WTC11 (cell line): ENCODE measurements around the gene CNPY1. TPM values are rescaled to one million over a fixed set of nuclear protein-coding genes. Genes with fewer than 3 reads are reported as not detected.

Experiments used
- ATAC-seq: fragments of 200-7000 bp; cut with Tn5 transposase; 2 replicates; pipeline ENCODE4 v1.10.0; 2021; ENCODE audit warnings: mild to moderate bottlenecking, moderate library complexity
- CTCF ChIA-PET: fragments of 300-600 bp; sonication (Branson Sonifier 250); formaldehyde crosslinking; loops from one replicate; lab custom pipeline; 2021; ENCODE audit warnings: antibody characterized with exemption; lab: Charles Lee
- POLR2A ChIA-PET: fragments of 350-600 bp; sonication (Branson Sonifier 250); formaldehyde crosslinking; loops from one replicate; lab custom pipeline; 2021; ENCODE audit warnings: antibody characterized with exemption; lab: Charles Lee
- DNase-seq: peaks from one replicate; pipeline ENCODE4 v3.0.0; 2021; ENCODE audit warnings: low spot score
- H3K27ac Mint-ChIP-seq: 2 replicates; pipeline ENCODE4 v1.8.0; 2021; ENCODE audit warnings: mixed read lengths
- H3K27me3 Mint-ChIP-seq: 2 replicates; pipeline ENCODE4 v1.8.0; 2021; ENCODE audit warnings: low read depth, mild to moderate bottlenecking, moderate library complexity, mixed read lengths
- H3K36me3 Mint-ChIP-seq: 2 replicates; pipeline ENCODE4 v1.8.0; 2021; ENCODE audit warnings: mixed read lengths
- H3K4me1 Mint-ChIP-seq: 2 replicates; pipeline ENCODE4 v1.8.0; 2022; ENCODE audit warnings: mixed read lengths
- H3K4me3 Mint-ChIP-seq: 2 replicates; pipeline ENCODE4 v1.8.0; 2021; ENCODE audit warnings: mild to moderate bottlenecking, moderate library complexity, mixed read lengths
- H3K9me3 Mint-ChIP-seq: 2 replicates; pipeline ENCODE4 v1.8.0; 2021; ENCODE audit warnings: mixed read lengths
- CREB1 ChIP-seq: sonication (generic); formaldehyde crosslinking; IDR thresholded peaks from 2 replicates; pipeline ENCODE4 v1.8.0; 2023; ENCODE audit warnings: mild to moderate bottlenecking, missing genetic modification reagents
- E2F5 ChIP-seq: sonication (generic); formaldehyde crosslinking; IDR thresholded peaks from 2 replicates; pipeline ENCODE4 v1.8.1; 2022; ENCODE audit warnings: mild to moderate bottlenecking, moderate library complexity, missing genetic modification reagents
- EMX1 ChIP-seq: fragments of 250-450 bp; sonication (Bioruptor Pico); IDR thresholded peaks from 2 replicates; pipeline ENCODE4 v1.8.0; 2021; ENCODE audit warnings: mild to moderate bottlenecking
- FOXP1 ChIP-seq: sonication (generic); formaldehyde crosslinking; IDR thresholded peaks from 2 replicates; pipeline ENCODE4 v1.8.0; 2022; ENCODE audit warnings: missing genetic modification reagents, mild to moderate bottlenecking, moderate library complexity, borderline replicate concordance
- GABPB1 ChIP-seq: sonication (generic); formaldehyde crosslinking; IDR thresholded peaks from 2 replicates; pipeline ENCODE4 v1.8.1; 2023; ENCODE audit warnings: mild to moderate bottlenecking, missing genetic modification reagents
- GTF2I ChIP-seq: fragments of 250-450 bp; sonication (Bioruptor Pico); conservative IDR thresholded peaks from 2 replicates; pipeline ENCODE4 v1.4.0; 2021; ENCODE audit warnings: mild to moderate bottlenecking
- HMGA2 ChIP-seq: fragments of 250-450 bp; sonication (Bioruptor Pico); IDR thresholded peaks from 2 replicates; pipeline ENCODE4 v1.4.0; 2021; ENCODE audit warnings: mild to moderate bottlenecking, moderate library complexity
- IRF1 ChIP-seq: sonication (generic); formaldehyde crosslinking; IDR thresholded peaks from 2 replicates; pipeline ENCODE4 v1.8.0; 2023; ENCODE audit warnings: missing genetic modification reagents
- KAT7 ChIP-seq: sonication (generic); formaldehyde crosslinking; IDR thresholded peaks from 2 replicates; pipeline ENCODE4 v1.8.1; 2023; ENCODE audit warnings: missing genetic modification reagents, mild to moderate bottlenecking, borderline replicate concordance
- PRRX2 ChIP-seq: fragments of 250-450 bp; sonication (Bioruptor Pico); IDR thresholded peaks from 2 replicates; pipeline ENCODE4 v1.8.0; 2021; ENCODE audit warnings: mild to moderate bottlenecking
- SOX15 ChIP-seq: fragments of 250-450 bp; sonication (Bioruptor Pico); IDR thresholded peaks from 2 replicates; pipeline ENCODE4 v1.9.0; 2021; ENCODE audit warnings: mild to moderate bottlenecking
- TEAD4 ChIP-seq: sonication (generic); formaldehyde crosslinking; IDR thresholded peaks from 2 replicates; pipeline ENCODE4 v1.8.0; 2022; ENCODE audit warnings: mild to moderate bottlenecking, missing genetic modification reagents
- USF1 ChIP-seq: sonication (generic); formaldehyde crosslinking; IDR thresholded peaks from 2 replicates; pipeline ENCODE4 v1.8.0; 2022; ENCODE audit warnings: mild to moderate bottlenecking, missing genetic modification reagents
- ZBTB21 ChIP-seq: sonication (generic); formaldehyde crosslinking; IDR thresholded peaks from 2 replicates; pipeline ENCODE4 v1.8.1; 2023; ENCODE audit warnings: mild to moderate bottlenecking, missing genetic modification reagents, borderline replicate concordance
- ZNF317 ChIP-seq: sonication (generic); formaldehyde crosslinking; IDR thresholded peaks from 2 replicates; pipeline ENCODE4 v1.8.1; 2023; ENCODE audit warnings: low read depth, mild to moderate bottlenecking, moderate library complexity, missing genetic modification reagents, borderline replicate concordance
- ZNF425 ChIP-seq: fragments of 250-450 bp; sonication (Bioruptor Pico); conservative IDR thresholded peaks from 2 replicates; pipeline ENCODE4 v1.9.0; 2021; ENCODE audit warnings: mild to moderate bottlenecking
- ZNF532 ChIP-seq: fragments of 250-450 bp; sonication (Bioruptor Pico); IDR thresholded peaks from 2 replicates; pipeline ENCODE4 v1.9.0; 2021; ENCODE audit warnings: mild to moderate bottlenecking, borderline replicate concordance
- ZNF671 ChIP-seq: fragments of 250-450 bp; sonication (Bioruptor Pico); IDR thresholded peaks from 2 replicates; pipeline ENCODE4 v1.8.0; 2021; ENCODE audit warnings: mild to moderate bottlenecking
- total RNA-seq: library from RNA; stranded (reverse); gene quantifications from 3 replicates; pipeline ENCODE4 v1.2.3, GENCODE V29; 2021
- TF ChIP-seq, protein P1 (sequence below): sonication (generic); formaldehyde crosslinking; IDR thresholded peaks from 2 replicates; pipeline ENCODE4 v1.8.0; 2023; ENCODE audit warnings: mild to moderate bottlenecking, missing genetic modification reagents

Gene CNPY1
- total RNA-seq, 1 experiment from 2014 or later: 0.09 TPM

GRCh38 chr7:155585532-155585895, 39.2 kb upstream of the CNPY1 start:
- POLR2A ChIA-PET: no interaction called here

More at GRCh38 chr7:155585532-155585895, 39.2 kb upstream of the CNPY1 start:
- TF ChIP-seq TEAD4 (CRISPR knock-in tag) (no peak), ZNF671 (CRISPR knock-in tag) (no peak), USF1 (no peak), KAT7 (CRISPR knock-in tag) (no peak), CREB1 (CRISPR knock-in tag) (no peak), E2F5 (no peak), HMGA2 (CRISPR knock-in tag) (no peak), ZNF532 (no peak), PRRX2 (CRISPR knock-in tag) (no peak), EMX1 (CRISPR knock-in tag) (no peak), FOXP1 (CRISPR knock-in tag) (no peak), GTF2I (CRISPR knock-in tag) (no peak), ZNF317 (CRISPR knock-in tag) (no peak), ZBTB21 (CRISPR knock-in tag) (no peak), ZNF425 (CRISPR knock-in tag) (no peak), IRF1 (CRISPR knock-in tag) (no peak), SOX15 (no peak), GABPB1 (CRISPR knock-in tag) (no peak)
- TF ChIP-seq, protein P1, sequence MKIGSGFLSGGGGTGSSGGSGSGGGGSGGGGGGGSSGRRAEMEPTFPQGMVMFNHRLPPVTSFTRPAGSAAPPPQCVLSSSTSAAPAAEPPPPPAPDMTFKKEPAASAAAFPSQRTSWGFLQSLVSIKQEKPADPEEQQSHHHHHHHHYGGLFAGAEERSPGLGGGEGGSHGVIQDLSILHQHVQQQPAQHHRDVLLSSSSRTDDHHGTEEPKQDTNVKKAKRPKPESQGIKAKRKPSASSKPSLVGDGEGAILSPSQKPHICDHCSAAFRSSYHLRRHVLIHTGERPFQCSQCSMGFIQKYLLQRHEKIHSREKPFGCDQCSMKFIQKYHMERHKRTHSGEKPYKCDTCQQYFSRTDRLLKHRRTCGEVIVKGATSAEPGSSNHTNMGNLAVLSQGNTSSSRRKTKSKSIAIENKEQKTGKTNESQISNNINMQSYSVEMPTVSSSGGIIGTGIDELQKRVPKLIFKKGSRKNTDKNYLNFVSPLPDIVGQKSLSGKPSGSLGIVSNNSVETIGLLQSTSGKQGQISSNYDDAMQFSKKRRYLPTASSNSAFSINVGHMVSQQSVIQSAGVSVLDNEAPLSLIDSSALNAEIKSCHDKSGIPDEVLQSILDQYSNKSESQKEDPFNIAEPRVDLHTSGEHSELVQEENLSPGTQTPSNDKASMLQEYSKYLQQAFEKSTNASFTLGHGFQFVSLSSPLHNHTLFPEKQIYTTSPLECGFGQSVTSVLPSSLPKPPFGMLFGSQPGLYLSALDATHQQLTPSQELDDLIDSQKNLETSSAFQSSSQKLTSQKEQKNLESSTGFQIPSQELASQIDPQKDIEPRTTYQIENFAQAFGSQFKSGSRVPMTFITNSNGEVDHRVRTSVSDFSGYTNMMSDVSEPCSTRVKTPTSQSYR (CRISPR knock-in tag): no peak
- TF ChIP-seq, all 79 proteins: peak for 0
- ATAC-seq: no peak
- no peak overlapping the region for H3K4me3 Mint-ChIP-seq
- H3K27me3 Mint-ChIP-seq: no peaks in the 10 kb centered on the region
- H3K36me3 Mint-ChIP-seq: no peaks in the 10 kb centered on the region
- CTCF ChIA-PET: interaction anchor here (2.7 kb wide), 1 partner anchor 13 kb away, joined by 26 read pairs; no protein-coding TSS in a partner anchor
- no peaks in the 10 kb centered on the region for H3K9me3 Mint-ChIP-seq
- DNase-seq: no peak
- H3K27ac Mint-ChIP-seq: no peak overlapping the region
- no peaks in the 10 kb centered on the region for H3K4me1 Mint-ChIP-seq
